Fibroblast of skin of left biceps (primary cell): Measurements from ENCODE around the gene KAZN.

Experiments used
- DNase-seq, 2 experiments: peaks; one replicate each; pipeline ENCODE4 v3.0.0-alpha.2; 2013; ENCODE audit warnings: low read depth in 2 of 2

Gene KAZN

DNA sequence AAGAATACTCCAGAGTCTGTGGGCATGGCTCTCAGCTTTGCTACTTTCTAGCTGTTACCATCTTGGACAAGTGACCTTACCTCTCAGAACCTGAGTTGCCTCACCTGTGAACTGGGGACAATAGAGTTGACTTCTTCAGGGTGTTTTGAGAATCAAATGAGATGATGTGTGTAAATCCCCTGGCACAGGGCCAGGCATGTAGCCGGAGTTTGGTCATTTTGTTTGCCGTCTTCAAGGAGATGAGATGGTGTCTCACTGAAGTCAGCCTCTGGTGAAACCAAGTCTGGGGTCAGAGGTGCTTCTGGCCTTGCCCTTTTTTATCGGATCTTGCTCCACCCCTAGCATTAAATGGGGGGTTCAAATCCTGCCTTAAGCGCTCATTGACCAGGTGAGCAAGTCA is 405.9 kb downstream of the KAZN start:
- no peak for DNase-seq

DNA sequence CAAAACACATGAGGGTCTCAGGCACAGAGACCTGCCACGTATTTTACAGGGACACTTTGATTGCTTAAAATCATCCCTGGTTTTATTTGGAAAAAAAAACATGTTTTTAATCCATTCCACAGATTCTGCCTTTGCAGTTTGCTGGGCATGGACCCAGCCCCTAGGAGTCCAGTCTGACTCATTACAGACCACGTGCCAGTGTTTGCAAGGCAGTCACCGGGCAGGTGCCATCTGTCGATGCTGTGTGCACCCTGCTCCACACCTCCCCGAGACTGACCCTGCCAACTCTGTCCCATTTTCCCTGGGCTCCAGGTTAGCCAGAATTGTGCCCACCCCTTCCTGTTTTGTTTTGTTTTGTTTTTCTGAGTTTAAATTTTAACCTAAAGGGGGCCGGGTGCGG is 406.6 kb downstream of the KAZN start:
- no peak for DNase-seq

DNA sequence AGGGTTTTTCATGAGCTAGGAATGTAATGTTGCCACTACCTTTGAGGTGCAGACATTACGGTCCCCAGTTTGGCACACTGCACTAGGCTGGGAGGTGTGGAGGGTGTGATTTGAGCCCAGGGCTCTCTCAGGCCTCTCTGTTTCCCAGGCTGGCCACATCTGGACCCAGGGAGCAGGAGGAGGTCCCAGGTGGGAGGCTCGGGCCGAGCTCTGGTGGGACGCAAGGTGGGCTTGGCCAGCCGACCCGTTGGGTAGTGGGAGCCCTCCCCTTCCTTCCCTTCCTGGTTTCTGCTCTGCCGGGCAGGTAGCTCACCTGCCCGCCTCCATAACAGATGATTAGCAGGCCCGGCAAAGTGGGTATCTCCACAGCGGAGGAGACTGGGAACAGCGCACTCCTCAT is 408.9 kb downstream of the KAZN start:
- DNase-seq: no peak

DNA sequence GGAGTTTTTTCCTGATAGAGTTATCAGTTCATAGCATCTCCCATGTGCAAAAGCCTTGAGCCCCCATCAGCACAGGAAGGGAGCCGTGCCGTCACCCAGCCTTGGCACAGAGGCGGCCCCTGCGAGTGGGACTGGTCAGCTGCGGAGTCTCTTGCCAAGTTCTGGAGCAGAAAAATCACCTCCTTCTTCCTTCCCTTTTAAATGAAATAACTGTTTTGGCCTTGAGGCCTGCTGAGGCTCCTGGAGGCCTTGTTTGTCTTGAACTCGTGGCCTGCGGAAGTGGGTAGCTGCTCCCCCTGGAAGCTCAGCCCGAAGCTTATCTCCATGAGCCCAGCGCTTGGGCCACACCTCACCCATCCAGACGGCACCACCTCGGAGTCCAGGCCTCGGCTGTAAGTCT is 409.4 kb downstream of the KAZN start:
- no peak for DNase-seq

DNA sequence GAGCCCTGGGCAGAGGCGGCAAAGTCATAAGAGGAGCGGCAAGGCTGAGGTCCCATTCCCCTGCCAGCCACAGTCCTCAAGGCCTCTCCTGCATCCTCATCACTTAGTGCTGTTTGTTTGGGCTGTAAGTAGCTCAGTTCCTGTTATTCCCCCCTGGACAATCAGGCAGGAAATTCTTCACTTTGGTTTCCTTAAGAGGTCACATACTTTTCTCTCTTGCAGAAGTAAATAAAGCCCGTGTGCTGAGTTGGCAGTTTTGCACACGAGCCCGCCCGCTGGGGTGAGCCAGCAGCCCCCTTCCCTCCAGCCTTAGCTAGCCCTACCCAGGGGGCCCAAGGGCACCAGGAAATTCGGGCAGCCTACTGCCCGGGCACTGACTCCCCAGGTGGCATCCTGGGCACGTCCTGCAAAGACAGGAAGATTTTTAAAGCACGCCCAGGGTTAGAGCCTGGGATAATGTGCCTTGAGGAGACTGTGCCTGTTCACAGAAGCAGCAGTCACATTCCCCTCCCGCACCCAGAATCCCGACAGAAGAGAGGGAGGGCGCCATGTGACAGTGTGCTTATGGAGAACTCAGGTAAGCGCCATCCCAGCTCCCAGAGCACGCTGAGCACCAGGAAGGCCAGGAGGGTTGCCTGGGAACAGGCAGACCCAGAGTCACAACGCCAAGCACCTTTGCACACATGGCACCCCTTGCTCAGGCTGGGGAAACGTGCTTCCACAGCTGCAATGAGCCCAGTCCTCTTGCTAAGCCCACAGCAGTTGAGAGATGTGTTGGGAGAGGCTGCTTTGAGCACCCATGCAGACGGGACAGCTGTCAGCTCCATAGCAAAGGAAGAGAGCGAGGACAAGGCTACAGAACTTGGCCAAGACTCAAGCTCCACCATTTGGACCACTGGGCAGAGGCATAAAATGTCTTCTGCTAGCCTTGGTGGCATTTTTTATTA is 410.6 kb downstream of the KAZN start:
- no peak for DNase-seq

DNA sequence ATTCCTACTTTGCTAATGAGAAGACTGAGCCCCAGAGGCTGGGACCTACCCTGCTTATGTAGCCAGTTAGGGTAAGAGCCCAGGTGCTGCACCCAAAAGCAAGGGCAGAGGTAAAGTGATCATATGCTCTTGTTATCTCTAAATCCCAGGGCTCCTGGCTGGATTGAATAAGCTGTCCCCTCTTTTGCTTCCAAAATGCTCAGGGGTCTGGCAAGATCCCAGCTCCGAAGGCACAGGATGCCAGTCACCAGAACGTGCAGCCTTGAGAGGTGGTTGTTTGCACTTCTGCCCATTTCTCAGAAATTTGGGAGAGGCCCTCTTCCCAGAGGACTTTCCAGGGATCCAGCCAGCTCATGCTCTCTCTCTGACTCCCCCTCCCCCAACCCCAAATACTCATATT is 412.7 kb downstream of the KAZN start:
- no peak for DNase-seq

DNA sequence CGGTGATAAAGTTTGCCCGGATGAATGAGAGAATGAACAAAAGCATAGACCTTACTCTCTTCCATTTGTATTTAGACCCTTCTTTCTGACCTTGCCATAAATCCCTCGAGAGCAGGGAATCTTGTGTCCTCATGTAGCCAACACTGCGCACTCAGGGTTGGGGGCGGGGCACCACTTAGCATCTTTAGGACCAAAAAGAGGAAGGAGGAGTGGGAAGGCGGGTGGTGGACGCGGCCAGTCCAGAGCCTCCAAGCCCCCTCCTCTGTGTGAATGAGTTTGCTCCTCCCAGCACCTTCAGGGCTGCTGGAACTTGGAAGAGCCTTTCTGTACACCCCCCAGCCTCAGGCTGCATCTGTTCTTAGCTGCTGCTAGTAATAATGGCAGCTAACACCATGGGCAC is 413.2 kb downstream of the KAZN start:
- DNase-seq: no peak

DNA sequence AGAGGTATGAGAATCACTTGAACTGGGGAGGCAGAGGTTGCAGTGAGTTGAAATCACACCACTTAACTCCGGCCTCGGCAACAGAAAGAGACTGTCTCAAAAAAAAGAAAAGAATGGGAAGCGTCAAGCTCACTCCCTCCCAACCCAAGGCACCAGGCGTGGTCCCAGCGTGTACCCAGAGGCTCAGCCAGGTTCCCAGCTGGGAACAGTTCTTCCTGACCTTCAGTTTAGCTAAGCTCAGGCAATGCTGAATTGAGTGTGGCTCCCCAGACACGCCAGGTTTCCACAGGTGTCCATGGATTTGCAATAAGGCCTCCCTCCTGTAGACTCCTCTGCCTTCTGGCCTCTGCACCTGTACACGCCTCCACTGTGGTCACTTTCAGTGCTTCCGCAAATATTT is 414.3 kb downstream of the KAZN start:
- no peak for DNase-seq

GRCh38 chr1:15013767-15014166 is 415.3 kb downstream of the KAZN start:
- DNase-seq: no peak

GRCh38 chr1:15014516-15014915 is 416.0 kb downstream of the KAZN start:
- DNase-seq: no peak

DNA sequence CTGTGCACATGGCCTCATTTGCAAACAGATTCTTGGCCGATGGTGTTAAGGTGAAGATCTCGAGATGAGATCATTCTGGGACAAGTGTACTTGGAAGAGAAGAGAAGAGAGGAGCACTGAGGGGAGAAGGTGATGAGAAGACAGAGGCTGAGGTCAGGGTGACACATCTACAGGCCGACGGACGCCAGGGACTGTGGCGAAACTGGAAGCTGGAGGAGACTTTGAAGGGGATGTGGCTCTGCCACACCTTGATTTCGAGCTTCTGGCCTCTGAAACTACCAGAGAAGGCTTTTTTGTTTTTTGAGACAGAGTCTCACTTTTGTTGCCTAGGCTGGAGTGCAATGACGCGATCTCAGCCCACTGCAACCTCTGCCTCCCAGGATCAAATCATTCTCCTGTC is 417.5 kb downstream of the KAZN start:
- no peak for DNase-seq

- no peak for DNase-seq
These were observed 418.0 kb downstream of the KAZN start for GRCh38 chr1:15016526-15016925.

DNA sequence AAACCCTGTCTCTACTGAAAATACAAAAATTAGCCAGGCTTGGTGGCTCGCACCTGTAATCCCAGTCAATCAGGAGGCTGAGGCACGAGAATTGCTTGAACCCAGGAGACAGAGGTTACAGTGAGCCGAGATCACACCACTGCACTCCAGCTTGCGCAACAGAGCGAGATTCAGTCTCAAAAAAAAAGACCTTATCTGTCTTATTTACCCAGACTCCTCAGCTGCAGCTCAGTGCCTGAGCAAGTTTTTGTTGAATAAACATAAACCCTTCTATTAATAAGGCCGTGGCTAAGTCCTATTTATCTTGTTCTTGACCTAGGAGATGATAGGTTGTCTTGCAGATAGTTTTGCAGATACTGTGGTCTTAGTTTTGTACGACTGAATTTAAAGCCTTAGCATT is 418.6 kb downstream of the KAZN start:
- no peak for DNase-seq

DNA sequence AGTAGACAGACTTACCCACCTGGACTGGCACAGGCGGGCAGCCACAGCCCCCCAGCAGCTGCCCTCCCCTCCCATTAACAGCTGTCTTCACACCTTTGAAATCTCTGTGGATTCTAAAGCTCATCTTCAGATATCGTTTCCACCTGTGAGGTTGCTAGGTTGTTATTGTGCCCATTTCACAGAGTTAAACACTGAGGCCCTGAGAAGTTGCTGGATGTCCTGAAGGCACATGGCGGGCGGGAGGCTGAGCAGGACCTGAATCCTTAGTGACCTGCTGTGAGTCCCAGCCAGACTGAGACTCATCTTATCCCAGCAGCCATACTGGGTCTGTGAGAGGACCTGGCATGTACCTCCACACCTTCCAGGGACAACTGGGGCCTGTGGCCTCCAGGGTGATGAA is 420.3 kb downstream of the KAZN start:
- no peak for DNase-seq

DNA sequence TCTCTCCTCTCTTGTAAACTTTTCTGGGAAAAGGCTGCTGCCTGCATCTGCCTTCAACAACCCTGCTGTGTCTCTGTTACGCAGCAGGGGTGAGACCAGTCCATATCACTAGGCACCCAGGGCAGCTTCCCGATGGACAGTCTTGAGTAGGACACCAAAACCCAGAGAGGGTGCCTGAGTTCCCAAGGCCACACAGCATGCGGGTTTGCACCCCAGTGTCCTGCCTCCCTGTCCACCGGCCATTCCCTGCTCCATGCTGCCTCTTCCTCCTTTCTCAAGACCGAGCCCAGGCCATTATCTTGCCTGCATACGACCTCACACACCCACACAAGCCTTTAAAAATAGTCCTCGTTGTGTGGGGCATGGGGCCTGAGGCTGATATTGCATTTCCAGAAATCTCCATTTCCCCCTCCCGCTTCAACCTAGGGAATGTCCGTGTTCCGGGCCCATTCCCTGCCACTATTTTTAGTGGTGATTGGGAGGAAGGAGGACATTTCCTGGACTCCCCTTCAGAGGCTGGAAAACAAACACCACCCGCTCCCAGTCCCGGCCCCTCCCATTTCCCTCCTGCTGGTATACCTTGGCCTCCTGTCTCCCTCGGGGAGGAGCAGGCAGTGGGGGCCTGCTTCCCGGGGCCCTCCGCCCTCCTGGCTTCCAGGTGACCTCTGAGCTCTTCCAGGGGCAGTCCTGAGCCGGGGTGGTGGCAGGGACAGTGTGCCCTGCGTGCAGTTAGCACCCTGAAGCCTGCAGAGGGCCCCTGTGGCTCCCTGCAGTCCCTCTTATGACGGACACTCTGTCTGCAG is 422.7 kb downstream of the KAZN start:
- DNase-seq: no peak

DNA sequence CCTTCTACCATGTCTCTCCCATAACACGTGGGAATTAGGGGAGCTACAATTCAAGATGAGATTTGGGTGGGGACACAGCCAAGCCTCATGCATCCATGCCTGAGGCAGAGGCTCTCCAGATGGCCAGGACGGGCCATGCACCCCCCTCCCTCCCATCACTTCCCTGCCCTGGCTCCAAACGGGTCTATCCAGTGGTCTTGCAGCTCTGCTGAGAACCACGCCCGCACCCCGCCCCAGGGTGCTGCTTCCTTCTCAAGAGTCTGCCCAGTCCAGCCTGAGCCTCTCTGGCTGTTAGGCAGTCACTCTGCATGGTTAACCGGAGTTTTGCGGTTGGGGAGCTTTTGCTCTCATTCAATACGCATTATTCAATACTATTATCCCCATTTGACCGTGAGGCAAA is 423.6 kb downstream of the KAZN start:
- no peak for DNase-seq

DNA sequence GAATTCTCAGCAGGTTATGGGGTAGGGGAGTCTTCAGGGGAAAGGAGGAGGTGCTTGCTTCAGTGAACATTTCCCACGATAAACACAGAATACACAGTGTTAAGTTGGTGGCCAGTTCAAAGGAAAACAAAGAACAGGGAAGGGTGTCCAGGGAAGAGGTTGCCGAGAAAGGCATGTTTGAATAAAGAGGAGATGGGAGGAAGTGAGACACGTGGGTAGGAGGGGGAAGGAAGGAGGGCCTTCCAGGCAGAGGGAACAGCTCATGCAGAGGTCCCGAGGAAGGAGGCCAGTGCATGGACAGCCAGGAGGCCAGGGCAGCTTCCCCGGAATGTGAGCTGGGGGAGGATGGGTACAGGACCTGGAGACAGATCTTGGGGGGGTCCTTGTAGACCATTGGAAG is 424.7 kb downstream of the KAZN start:
- no peak for DNase-seq

DNA sequence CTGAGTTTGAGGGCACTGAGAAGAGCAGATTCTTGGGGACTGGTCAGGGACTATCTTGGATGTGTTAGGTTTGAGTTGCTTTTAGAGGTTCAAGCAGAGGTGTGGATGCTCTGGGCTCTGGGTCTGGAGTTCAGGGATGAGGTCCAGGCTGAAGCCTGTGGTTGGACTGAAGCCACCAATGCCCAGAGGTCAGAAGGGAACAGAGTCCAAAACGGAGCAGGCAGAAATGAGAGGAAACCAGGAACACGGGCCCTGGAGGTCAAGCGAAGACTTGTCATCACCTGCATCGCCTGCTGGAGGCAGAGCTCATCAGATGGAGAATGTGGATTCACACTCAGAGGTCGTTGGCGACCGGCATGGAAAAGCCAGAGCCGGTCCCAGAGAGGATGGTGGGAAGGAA is 425.5 kb downstream of the KAZN start:
- DNase-seq: no peak

DNA sequence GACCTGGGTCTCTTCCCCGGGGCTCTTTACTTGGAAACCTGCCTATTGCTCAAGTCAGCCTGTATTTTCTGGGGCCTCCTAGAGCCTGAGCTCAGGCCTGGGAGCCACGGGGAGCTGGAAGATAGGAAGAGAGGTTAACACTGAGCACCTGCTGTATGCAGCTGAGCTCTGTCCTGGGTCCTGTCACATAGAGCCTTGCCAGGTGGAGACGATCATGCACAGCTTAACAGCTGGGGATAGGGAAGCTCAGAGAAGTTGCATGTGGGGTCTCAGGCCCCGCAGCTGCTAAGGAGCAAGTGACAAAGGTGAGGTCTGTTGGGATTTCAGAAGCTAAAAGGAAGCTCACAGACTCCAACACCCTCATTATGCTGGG is 427.6 kb downstream of the KAZN start:
- DNase-seq: no peak

DNA sequence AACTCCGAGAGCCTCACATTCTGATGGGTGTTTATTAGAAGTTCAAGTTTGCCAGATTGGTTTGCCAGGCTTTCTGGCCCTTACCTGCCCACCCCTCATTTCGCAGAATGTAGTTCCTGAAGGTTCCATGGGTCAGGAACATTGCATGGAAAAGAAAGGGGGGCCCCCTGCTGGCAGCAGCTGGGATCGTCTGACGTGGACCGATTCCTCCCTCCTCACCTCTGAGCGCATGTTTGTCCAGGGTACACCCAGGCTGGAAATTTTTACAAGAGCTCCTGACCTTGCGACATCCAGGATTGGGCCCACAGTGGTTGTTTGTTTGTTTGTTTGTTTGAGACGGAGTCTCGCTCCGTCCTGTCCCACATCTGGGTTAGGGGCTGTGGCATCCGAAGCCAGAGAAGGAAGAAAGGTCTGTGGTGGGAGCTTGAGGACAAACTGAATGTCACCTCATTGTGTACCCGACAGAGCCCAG is 429.1 kb downstream of the KAZN start:
- no peak for DNase-seq

- no peak for DNase-seq
These were observed 429.6 kb downstream of the KAZN start for GRCh38 chr1:15028102-15028501.

- no peak for DNase-seq
These were observed 430.1 kb downstream of the KAZN start for GRCh38 chr1:15028616-15029015.

DNA sequence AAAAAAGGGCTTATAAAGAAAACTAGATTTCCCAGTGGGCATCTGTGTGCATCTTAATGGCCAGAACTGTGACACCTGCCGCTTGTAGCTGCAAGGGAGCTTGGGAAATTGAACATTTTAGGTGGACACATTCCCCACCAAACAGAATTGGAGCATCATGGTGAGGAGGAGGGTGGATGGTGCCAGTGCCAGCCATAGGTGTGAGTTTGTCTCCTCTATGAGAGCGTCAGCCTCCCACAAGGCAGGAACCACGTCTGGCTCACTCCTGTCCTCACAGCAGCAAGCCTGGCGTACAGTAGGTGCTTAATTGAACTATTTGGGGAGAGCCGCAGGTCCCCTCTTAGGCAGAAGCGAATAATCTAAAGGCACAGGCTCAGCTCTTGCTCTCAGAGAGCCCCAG is 430.6 kb downstream of the KAZN start:
- DNase-seq: no peak
